DMS153 treated with DMSO at 0.1 percent for 48 hours (cell line): ENCODE results near the gene DPYD.

Source experiments
- DNase-seq: peaks from one replicate; lab custom pipeline; 2025; ENCODE audit not compliant: unreplicated experiment; lab: John Stamatoyannopoulos, UW

Gene DPYD

DNA sequence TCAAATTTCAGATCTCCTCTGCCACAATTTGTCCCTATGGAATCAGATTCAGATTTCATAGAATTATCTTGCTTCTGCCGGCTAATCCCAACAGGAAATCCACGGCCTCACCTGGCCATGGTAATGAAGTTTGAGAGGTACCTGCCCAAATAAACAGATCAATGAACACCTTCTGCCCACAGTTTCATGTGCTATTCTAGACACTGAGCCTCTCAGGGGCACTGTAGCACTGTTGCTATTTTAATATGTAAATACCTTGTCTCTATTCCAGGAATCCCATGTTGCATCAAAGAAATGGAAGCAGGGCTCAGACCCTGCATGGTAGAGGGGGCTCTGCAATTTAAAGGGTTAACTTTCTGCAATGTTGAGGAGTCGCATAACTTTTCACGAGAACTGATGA is 606.1 kb downstream of the DPYD start:
- DNase-seq, result peak; percentile 15

DNA sequence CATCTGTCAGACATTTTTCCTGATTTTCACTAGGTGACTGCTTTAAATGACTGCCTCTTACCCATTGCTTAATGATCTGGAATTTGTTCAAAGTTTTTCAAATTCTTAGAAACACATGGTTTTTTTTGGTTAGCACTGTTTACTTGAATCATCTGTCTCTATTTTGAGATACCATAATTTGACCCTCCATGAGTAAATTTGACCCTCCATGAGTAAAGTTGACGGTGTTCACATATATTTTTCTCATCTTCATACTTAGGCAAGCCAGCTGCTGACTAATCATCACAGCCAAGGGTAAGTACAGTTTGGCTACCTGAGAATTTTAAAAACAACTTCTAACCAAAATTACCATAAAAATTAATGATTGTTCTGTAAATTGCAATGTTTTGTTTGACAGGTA is 612.7 kb downstream of the DPYD start:
- DNase-seq, result no peak

GRCh38 chr1:97307568-97307967 is 613.3 kb downstream of the DPYD start:
- no peak for DNase-seq

DNA sequence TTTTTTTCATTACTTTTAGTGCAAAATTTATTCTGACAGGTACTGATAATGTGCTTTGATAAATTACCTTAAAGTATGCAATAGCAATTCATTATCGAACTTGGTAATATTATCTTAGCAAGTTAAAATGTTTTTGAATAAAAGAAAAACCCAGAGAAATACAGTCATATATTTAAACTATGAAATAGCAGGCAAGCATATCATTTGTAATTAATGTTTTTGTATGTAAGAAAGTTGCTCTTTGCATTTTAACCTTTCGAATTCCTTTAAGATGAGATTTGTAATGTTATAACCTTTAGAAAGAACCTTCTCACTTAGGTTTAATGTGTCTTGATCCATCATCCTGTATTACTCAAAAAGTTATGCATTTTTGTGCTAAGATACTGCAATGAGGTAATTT is 613.7 kb downstream of the DPYD start:
- no peak for DNase-seq

DNA sequence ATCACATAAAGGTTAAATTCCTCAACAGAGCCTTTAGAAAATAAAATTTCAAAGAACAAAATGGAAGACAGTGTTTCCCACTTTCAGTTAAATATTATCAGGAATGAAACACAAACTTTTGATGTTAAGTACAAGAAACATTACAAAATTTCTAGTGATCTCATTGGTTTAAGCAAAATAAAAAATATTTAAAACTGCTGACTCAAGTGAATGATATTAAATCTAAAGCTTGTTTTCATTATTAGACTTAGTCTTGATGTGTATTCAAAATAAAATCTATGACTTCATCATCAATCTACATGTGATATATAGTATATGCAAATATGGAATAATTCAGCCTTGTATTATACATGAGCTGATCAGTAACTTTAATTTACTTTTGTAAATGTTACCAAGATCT is 614.3 kb downstream of the DPYD start:
- DNase-seq, result no peak

- no peak for DNase-seq
Observed at GRCh38 chr1:97304366-97304765, 616.5 kb downstream of the DPYD start.

GRCh38 chr1:97298966-97299365 is 621.9 kb downstream of the DPYD start:
- no peak for DNase-seq

DNA sequence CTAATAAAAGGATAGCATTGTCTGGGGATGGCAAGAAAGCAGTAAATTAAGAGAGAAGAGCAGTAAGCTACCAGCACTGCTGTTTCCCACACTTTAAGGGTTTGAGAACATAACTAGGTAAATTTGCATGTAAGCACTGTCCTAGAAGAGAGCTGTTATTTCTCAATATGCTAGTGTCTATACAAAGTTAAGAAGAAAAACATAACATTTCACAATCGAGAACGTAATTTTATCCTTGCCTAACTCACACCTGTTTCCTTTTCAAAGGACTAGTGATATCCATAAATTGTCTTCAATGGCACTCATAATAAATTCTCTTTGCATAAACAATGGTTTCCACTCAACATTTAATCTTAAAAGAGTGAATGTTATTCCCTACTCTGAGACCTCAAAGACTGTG is 623.2 kb downstream of the DPYD start:
- no peak for DNase-seq

- DNase-seq, result no peak
Observed at GRCh38 chr1:97281962-97282361, 638.9 kb downstream of the DPYD start.

- DNase-seq, result no peak
Observed at GRCh38 chr1:97277891-97278654, 642.8 kb downstream of the DPYD start.

DNA sequence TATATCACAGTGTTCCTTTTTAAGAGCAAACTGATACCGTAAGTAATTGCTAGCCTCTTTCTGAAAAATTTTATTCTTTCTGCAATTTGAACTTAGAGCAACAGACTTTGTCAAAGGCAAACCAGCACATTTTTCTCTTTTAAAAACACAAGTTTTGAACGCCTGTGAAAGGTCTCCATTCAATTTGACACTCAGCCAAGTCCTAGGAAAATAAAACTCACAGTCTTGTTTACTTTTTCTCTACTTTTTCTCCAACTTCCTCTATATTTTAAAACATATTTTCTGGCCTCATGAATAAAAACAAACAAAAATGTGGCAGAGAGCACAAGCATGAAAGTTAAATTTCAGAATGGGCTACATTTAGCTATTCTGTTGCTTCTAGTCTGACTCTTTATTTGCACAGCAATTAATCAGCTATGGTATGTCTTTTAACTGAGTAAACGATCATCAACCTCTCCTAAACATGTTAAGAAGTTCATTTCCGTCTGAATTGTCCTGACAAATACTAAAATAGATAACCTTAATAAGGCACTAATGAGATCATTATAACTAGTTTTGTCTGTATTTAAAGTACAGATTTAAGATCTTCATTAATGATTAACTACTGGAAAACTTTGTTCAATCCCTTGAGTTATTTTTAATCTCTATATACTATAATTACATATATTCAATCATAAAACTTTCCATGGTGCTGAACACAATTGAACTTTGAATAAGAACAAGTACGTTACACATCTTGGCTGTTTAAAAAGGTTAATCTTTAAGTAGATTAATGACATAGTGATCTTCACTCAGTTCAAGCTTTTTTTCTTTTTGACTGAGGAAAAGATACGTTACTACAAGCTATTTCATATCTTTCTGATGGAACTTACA is 648.7 kb downstream of the DPYD start:
- no peak for DNase-seq

GRCh38 chr1:97270508-97271307 is 650.1 kb downstream of the DPYD start:
- DNase-seq, result no peak

DNA sequence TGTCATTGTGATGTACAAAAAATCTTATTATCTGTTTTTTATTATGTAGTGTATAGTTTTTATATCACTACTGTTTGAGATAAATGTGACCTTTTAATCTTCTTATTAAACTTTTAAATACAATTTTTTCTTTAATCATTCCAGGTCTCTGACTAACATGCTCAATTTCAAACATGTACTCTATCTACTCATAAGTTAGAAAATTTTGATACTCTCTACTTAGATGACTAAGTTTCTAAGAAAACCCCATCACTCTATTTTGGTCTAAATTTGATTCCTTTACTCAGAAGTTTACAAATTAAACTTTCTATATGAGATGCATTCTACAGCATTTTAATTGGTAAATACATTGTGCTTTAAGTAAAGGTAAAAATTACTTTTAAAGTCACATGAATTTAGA is 655.2 kb downstream of the DPYD start:
- no peak for DNase-seq

DNA sequence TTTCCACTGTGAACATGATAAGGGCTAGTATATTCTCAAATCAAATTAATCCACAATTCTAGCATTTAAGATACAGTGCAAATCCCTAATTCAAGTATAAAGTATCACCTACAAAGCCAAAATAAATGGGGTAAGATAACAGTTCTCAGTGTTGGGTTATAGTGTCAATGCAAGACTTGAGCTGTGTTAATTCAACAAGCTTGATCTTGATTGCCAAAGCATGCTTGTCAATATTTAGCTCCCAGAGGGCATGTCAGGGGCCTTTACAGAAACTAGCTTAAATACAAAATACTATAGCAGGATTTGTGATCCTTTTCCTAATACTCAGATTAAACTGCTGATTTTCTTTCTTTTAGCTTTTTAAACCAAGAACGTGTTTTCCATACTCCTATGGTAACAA is 658.0 kb downstream of the DPYD start:
- no peak for DNase-seq

DNA sequence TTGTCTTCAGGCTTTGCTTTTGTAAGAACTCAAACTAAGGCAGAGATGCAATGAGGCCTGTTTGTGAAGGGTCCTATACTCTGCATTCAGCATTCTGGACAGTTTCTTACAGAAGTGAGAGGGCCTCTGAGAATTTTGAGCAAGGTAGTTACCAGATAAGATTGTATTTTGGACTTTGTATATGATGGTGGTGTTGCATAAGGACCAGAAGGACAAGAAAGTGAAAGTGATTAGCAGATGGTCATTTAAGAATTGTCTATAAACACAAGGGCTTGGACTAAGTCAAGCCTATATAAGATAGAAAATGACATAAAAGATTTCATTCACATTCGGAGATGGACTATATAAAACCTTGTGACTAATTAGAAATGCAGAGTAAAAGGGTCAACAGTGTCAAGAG is 662.2 kb downstream of the DPYD start:
- DNase-seq, result no peak

DNA sequence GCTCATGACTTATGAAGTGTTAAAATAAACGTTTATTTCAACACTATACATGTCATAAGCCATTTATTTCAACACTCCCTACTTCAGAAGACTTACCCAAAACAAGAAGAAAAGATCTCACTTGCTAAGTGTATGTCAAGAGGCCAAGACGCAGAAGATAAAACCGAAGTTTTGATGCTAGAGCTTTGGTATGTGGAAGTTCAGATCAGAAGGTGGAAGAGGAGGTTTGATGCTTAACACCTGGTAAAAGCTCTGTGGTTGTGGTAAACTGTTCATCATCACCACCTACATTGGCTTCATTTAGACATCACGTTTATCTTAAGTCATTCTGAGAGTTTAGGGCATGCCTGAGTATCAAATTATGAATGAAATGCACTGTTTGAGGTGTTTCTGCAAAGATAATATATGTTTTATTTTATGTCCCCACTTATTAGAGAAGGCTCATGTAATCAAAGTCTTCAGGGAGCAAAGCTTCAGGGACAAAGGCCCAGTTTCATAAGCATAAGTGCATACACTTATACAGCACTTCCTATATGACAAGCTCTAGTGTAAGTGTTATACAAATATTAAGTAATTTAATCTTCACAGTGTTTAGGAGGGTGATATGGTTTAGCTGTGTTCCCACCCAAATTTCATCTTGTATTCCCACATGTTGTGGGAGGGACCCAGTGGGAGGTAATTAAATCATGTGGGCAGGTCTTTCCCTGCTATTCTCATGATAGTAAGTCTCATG is 665.9 kb downstream of the DPYD start:
- no peak for DNase-seq

DNA sequence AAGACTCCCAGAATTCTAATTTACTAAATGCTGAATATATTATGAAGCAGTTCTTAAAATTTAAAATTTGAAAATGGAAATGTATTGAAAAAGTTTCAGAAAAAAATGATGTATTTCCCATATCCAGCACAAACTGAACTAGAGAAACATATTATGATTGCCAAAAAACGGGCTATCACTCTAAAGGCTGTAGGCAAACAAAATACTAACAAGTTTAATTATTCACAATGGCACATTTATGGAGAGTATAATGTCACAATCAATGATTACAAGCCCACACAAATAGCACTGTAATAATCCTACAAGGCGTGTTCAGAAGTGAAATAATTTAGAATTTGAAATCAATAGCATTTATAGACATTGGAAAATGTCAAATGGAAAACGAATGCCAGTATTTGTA is 667.9 kb downstream of the DPYD start:
- no peak for DNase-seq

DNA sequence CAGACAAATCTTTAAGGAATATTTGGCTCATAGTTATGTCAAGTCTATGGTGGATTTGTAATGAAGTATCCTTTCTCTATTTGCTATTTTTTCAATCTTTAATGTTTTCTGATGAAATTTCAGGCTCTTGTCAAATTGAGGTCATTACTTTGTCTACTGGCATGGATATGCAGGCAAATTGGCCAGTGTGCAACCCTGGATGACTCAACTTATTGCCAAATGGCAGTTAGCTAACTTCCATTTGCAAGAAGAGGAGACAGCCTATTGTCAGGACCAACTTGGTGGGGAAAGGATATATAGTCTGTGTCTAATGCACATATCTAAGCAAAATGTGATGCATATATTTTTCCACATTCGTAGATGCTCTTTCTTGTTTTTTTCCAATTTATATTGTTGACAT is 668.8 kb downstream of the DPYD start:
- no peak for DNase-seq

- no peak for DNase-seq
Observed at GRCh38 chr1:97247196-97247595, 673.6 kb downstream of the DPYD start.

GRCh38 chr1:97245682-97246081 is 675.2 kb downstream of the DPYD start:
- no peak for DNase-seq

DNA sequence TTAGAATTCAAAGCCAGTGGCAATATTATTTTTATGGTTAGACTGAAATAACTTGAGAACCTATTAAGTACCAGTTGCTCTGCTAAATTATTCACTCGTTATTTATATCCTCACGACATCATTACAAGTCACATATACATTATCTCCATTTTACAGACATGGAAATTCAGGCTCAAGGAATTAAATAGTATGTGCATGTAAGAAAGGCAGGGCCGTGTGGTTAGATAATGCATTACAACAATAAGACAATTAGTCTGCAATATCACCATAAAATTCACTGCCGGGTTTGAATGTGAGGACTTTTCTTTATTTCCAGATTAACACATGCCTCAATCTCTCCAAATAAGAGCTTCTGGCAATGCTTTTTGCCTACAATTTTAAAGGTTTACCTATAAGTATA is 675.8 kb downstream of the DPYD start:
- no peak for DNase-seq
